HG03432 (cell line): ENCODE measurements around the gene ATG3.
"Not testable (repeated sequence)": the region's sequence is repeated elsewhere in the genome, so short reads cannot be mapped to it uniquely, and the experiment has no call there.

Source experiments
- ATAC-seq: cut with Tn5 transposase; IDR thresholded peaks from one replicate; pipeline ENCODE4 v1.9.1; 2021; ENCODE audit warnings: mild to moderate bottlenecking, moderate library complexity; ENCODE audit not compliant: unreplicated experiment

The ATG3 gene

GRCh38 chr3:112500621-112501020 is 61.1 kb downstream of the ATG3 start:
- no peak for ATAC-seq

- ATAC-seq: peak; percentile 71
Measured at GRCh38 chr3:112498914-112499711, 62.6 kb downstream of the ATG3 start, which contains the start of gene BTLA. Gene BTLA, minus strand, starts transcription at chr3:112499472. Its CDS starts 114 bp downstream, at chr3:112499358.

GRCh38 chr3:112497897-112498548 is 63.7 kb downstream of the ATG3 start:
- no peak for ATAC-seq

- no peak for ATAC-seq
Measured at GRCh38 chr3:112496366-112497067, 65.2 kb downstream of the ATG3 start.

- ATAC-seq: not testable (repeated sequence)
Measured at GRCh38 chr3:112494448-112494767, 67.4 kb downstream of the ATG3 start.

GRCh38 chr3:112492124-112492523 is 69.6 kb downstream of the ATG3 start:
- no peak for ATAC-seq

GRCh38 chr3:112491373-112491772 is 70.4 kb downstream of the ATG3 start:
- no peak for ATAC-seq

- peak; percentile 70 for ATAC-seq
Measured at GRCh38 chr3:112489674-112490479, 71.9 kb downstream of the ATG3 start.

- ATAC-seq: no peak
Measured at GRCh38 chr3:112486811-112487505, 74.8 kb downstream of the ATG3 start.

- ATAC-seq: no peak
Measured at GRCh38 chr3:112484352-112484751, 77.4 kb downstream of the ATG3 start.

- ATAC-seq: peak; percentile 68
Measured at GRCh38 chr3:112482675-112483074, 79.1 kb downstream of the ATG3 start.
